HepG2 (cell line): ENCODE data around the gene TOR4A.

Experiments used
- CTCF ChIP-seq: sonication (generic); formaldehyde crosslinking; IDR thresholded peaks from 2 replicates; pipeline ENCODE4 v1.5.0; 2020; ENCODE audit warnings: mild to moderate bottlenecking, missing genetic modification reagents, moderate library complexity
- GLI4 ChIP-seq: sonication (generic); formaldehyde crosslinking; IDR thresholded peaks from 2 replicates; pipeline ENCODE4 v1.5.1; 2020; ENCODE audit warnings: missing genetic modification reagents, mild to moderate bottlenecking, moderate library complexity, borderline replicate concordance
- HINFP ChIP-seq: sonication (generic); formaldehyde crosslinking; IDR thresholded peaks from 2 replicates; pipeline ENCODE4 v1.4.0; 2020; ENCODE audit warnings: low read depth, mild to moderate bottlenecking, missing genetic modification reagents
- IKZF5 ChIP-seq: IDR thresholded peaks from 2 replicates; pipeline ENCODE4 v1.6.1; 2018; ENCODE audit warnings: missing genetic modification reagents, mild to moderate bottlenecking, missing compliant biosample characterization
- PRDM15 ChIP-seq: sonication (generic); formaldehyde crosslinking; IDR thresholded peaks from 2 replicates; pipeline ENCODE4 v1.4.0; 2020; ENCODE audit warnings: missing genetic modification reagents
- RNF2 ChIP-seq: fragments of 450-650 bp; conservative IDR thresholded peaks from 2 replicates; pipeline ENCODE4 v1.6.1; 2016; ENCODE audit warnings: low read depth
- ZGPAT ChIP-seq: IDR thresholded peaks from 2 replicates; pipeline ENCODE4 v1.6.1; 2016; ENCODE audit warnings: mild to moderate bottlenecking
- ZSCAN29 ChIP-seq: sonication (generic); formaldehyde crosslinking; conservative IDR thresholded peaks from 2 replicates; pipeline ENCODE4 v1.4.0; 2020; ENCODE audit warnings: mild to moderate bottlenecking, missing genetic modification reagents

- TF ChIP-seq IKZF5: no peak
- TF ChIP-seq RNF2: no peak
- no peak for TF ChIP-seq PRDM15 (CRISPR knock-in tag)
- no peak for TF ChIP-seq CTCF (CRISPR knock-in tag)
- no peak for TF ChIP-seq HINFP (CRISPR knock-in tag)
- no peak for TF ChIP-seq GLI4
- no peak for TF ChIP-seq ZSCAN29 (CRISPR knock-in tag)
- no peak for TF ChIP-seq ZGPAT (CRISPR knock-in tag)
Observed at GRCh38 chr9:137309368-137310188, 32.1 kb downstream of the TOR4A start.
